Brain microvascular endothelial cell (primary cell): Measurements from ENCODE around the gene PLCD4.

ENCODE experiments used
- DNase-seq: peaks from one replicate; pipeline ENCODE4 v3.0.0-alpha.2; 2020
- H3K27ac ChIP-seq: fragments of 250-450 bp; sonication (Bioruptor Pico); 2 replicates; pipeline ENCODE4 v1.5.1; 2020; ENCODE audit warnings: mild to moderate bottlenecking, moderate library complexity
- H3K27me3 ChIP-seq: fragments of 250-450 bp; sonication (Bioruptor Pico); replicated peaks from 2 replicates; pipeline ENCODE4 v1.5.1; 2020; ENCODE audit warnings: mild to moderate bottlenecking
- H3K36me3 ChIP-seq: fragments of 250-450 bp; sonication (Bioruptor Pico); replicated peaks from 2 replicates; pipeline ENCODE4 v1.5.1; 2020; ENCODE audit warnings: mild to moderate bottlenecking
- H3K4me3 ChIP-seq: 2 replicates; pipeline ENCODE4 v1.5.1; 2011; ENCODE audit warnings: low read depth, mild to moderate bottlenecking, control low read depth, low read length, moderate library complexity
- CTCF ChIP-seq: IDR thresholded peaks from 2 replicates; pipeline ENCODE4 v1.5.1; 2011; ENCODE audit warnings: low read depth, mild to moderate bottlenecking, moderate library complexity, low read length, control low read depth, inconsistent platforms; ENCODE audit errors: missing control alignments
- in situ Hi-C: cut with HindIII; loops from 2 replicates; pipeline ENCODE4 v1.10.0; 2017; ENCODE audit warnings: low sequenced_read_pairs, low pct_ligation_motif_present

PLCD4 gene

DNA sequence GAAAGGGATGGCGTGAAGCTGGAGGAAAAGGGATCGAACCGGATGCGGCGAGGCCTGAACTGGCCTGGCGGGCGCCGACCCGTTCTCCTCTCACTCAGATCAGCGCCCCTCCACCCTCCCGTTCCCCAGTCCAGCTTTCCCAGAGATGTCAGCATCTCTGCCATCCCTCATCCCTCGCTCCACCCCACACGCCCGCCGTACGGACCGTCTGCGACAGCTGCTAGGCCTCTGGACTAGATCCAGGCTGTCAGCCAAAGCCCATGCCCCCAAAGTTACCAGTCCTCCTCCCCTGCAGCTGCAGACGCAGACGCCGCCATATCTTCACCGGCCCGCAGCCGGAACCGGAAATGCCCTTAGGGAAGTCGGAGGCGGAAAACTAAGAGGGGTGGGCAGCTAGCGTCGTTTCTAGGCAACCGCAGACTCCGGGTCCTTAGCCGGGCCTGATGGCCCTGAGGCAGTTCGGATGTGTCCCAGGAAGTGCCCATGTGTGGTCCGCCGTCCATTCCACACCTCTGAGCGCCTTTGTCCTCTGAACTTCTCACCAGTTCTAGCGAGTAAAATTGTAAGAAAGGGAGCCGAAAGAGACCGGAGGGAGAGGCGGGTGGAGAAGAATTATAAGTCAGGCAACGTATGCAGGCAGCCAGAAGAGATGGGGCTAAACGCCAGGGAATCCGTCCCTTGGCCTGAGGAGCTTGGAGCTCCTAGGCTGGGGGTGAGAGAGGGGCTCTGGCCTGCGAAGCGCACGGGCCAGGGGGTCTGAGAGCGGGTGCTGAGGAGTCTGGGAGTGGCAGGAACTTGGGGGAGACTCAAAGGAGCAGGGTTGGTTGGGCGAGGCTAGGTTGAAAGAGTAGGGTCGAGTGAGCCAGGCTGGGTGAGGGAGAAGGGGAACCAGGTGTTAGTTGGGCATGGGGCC, 64.2 kb downstream of the PLCD4 start, which contains the start of the genes RNF25 and STK36:
Gene RNF25, minus strand, starts transcription at position 349 of the 913 bp plus-strand sequence. Its CDS starts 32 bp downstream, at position 317.
Gene STK36, plus strand, starts transcription at position 433 of the 913 bp plus-strand sequence. CDS start 744 bp downstream, outside the sequence.
- in situ Hi-C loops = no loop called here
- Histone ChIP-seq H3K4me3 (peak within 1 kb of the TSS; percentile 93), H3K36me3 (peaks cover 16% of the 10 kb centered on the region), H3K27ac (peak within 1 kb of the TSS; percentile 96), H3K27me3 (no peaks in the 10 kb centered on the region)
- TF ChIP-seq CTCF = no peak
- DNase-seq = peak; percentile 89

DNA sequence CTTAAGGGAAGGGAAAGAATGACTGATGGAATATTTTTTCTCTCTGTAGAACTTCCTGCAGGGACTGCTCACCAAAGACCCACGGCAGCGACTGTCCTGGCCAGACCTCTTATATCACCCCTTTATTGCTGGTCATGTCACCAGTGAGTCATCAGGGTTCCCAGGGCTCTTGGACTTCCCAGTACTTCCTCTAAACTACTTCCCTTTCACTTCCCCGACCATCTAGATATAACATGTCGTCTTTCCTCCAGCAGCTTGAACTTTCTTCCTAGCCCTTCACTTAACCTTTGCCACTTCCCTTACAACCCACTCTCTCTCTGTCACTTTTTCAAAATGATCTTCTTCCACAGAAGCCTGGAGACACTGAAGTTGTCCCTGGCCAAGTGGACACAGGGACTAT, 71.4 kb downstream of the PLCD4 start:
- DNase-seq = no peak
- H3K27me3 ChIP-seq = no peaks in the 10 kb centered on the region
- peaks cover 11% of the 10 kb centered on the region for H3K36me3 ChIP-seq
- TF ChIP-seq CTCF = no peak
- H3K27ac ChIP-seq = no peak overlapping the region
- in situ Hi-C loops = no loop called here
- H3K4me3 ChIP-seq = no peak overlapping the region

GRCh38 chr2:218680061-218680460, 72.4 kb downstream of the PLCD4 start:
- Histone ChIP-seq H3K27ac (no peak overlapping the region), H3K27me3 (no peaks in the 10 kb centered on the region), H3K36me3 (peaks cover 15% of the 10 kb centered on the region), H3K4me3 (no peak overlapping the region)
- DNase-seq = no peak
- in situ Hi-C loops = no loop called here
- no peak for TF ChIP-seq CTCF
